Stimulated activated CD4-positive, alpha-beta T cell treated with anti-CD3 and anti-CD28 coated beads, Interleukin-1b, Interleukin-23, amount 100 ng/mL, for 1 hour (primary cell): Measurements from ENCODE around the gene TRIM37.
"Not testable (repeated sequence)": the region's sequence is repeated elsewhere in the genome, so short reads cannot be mapped to it uniquely, and the experiment has no call there.

Experiments used
- DNase-seq, 2 donors: peaks; one replicate each; pipeline ENCODE4 v3.0.0-alpha.2; 2020; ENCODE audit warnings: low read depth in 2 of 2

Gene TRIM37

GRCh38 chr17:59110973-59111372 lies 4.3 kb upstream of the TRIM37 start:
- DNase-seq, result no peak

GRCh38 chr17:59108400-59109102 lies 1.9 kb upstream of the TRIM37 start:
- DNase-seq, result no peak

- DNase-seq, result no peak
Observed at GRCh38 chr17:59107306-59107670, 608 bp upstream of the TRIM37 start.

GRCh38 chr17:59105852-59106462 lies 723 bp downstream of the TRIM37 start:
- peak; percentile 29 to 45 for DNase-seq

- no peak for DNase-seq
Observed at GRCh38 chr17:59101178-59101577, 5.5 kb downstream of the TRIM37 start.

DNA sequence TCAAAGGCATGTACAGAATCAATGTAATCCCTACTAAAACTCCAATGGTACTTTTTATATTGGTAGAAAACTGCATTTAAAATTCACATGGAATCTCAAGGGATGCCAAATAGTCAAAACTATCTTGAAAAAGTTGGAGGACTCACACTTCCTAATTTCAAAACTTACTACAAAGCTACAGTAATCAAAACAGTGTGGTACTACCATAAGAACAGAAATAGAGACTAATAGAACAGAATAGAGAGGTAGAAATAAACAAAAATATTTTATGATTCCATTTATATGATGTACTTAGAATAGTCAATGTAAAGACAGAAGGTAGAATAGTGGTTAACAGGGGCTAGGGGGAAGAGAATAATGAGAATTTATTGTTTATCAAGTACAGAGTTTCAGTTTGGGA lies 8.8 kb downstream of the TRIM37 start:
- DNase-seq, result no peak

DNA sequence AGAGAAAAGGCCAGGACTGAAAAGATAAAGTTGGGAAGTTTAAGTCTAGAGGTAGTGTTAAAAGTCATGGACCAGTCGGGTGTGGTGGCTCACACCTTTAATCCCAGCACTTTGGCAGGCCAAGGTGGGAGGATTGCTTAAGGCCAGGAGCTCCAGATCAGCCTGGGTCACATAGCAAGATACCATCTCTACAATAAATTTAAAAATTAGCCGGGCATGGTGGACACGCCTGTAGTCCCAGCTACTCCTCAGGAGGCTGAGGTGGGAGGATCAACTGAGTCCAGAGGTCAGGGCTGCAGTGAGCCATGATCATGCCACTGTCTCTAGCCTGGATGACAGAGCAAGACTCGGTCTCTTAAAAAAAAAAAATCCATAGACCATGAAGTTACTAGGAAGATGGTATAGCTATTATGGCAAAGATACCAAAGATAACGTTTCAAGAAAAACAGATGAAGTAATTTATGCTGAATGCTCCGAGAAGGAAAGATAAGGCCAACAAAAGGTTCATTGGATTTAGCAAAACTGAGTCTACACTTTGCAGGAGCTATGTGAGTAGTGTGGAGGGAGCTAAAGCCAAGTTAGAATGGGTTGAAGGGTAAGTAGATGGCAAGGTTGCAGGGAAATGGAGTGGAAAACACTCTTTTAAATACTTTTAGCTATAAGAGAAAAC lies 11.7 kb downstream of the TRIM37 start:
- DNase-seq, result no peak

DNA sequence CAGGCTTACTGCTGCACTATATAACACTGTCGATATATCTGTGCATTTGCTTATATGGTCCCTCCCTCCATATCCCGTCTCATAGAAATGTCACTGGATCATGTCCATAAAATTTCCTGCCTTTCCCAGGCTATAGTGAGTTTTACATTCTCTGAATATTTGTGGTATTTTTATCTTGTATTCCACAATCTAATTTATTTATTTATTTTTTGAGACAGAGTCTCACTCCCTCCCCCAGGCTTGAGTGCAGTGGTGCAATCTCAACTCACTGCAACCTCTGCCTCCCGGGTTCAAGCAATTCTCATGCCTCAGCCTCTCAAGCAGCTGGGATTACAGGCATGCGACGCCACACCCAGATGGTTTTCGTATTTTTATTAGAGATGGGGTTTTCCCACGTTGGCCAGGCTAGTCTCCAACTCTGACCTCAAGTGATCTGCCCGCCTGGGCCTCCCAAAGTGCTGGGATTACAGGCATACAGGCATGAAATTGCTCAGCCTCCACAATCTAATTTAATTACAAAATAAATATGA lies 12.9 kb downstream of the TRIM37 start:
- no peak for DNase-seq

- DNase-seq, result no peak
Observed at GRCh38 chr17:59093145-59093701, 13.5 kb downstream of the TRIM37 start.

GRCh38 chr17:59090593-59090992 lies 16.1 kb downstream of the TRIM37 start:
- not testable (repeated sequence) for DNase-seq

GRCh38 chr17:59084154-59084553 lies 22.5 kb downstream of the TRIM37 start:
- no peak for DNase-seq

DNA sequence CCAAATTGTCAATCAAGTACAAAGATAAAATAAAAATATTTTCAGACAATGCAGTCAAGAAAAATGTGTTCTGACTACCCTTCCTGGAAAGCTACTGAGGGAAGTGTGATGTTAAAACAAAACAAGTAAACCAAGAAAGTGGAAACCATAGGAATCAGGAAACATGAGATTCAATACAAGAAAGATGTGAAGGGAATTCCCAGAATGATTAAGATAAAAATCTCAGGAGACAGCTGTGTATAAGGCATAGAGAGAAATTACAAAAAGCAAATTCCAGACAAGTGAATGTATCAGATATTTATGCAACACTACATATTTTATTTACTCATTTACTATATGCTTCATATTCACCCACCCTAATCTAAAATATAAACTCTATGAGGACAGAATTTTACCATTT lies 32.2 kb downstream of the TRIM37 start:
- DNase-seq, result no peak

- no peak for DNase-seq
Observed at GRCh38 chr17:59073972-59074371, 32.7 kb downstream of the TRIM37 start.

DNA sequence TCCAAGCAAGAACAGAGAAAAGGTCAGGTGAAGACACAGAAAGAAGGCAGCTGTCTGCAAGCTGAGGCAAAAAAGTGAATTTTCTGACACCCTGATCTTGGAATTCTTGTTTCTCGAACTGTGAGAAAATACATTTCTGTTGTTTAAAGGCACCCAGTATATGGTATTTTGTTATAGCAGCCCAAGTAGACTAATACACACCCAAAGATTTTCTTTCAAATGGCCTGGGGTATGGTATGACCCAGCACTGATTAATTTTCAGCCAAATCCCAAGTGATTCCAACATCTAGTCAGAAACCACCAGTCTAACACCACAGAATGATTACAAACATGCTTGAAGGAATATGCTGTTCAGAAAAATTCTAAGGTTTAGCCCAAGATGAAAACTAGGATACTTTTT lies 36.8 kb downstream of the TRIM37 start:
- DNase-seq, result no peak

- no peak for DNase-seq
Observed at GRCh38 chr17:59067756-59068155, 38.9 kb downstream of the TRIM37 start.

DNA sequence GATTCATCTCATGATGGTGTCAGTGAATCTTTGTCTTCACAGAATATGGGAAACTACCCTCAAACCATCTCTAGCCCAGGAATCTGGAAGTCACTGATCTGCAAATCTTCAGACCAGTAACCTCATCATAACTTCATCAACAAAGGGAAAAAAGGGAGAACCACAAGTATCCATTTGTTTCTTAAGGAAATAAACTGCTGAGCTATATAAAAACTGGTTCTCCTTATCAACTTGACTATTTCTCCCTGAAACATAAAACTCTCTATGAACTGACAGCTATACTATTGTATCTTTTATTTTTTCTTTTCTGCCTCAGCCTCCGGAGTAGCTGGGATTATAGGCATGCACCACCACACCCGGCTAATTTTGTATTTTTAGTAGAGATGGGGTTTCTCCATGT lies 39.3 kb downstream of the TRIM37 start:
- no peak for DNase-seq

GRCh38 chr17:59062509-59062908 lies 44.2 kb downstream of the TRIM37 start:
- DNase-seq, result no peak

DNA sequence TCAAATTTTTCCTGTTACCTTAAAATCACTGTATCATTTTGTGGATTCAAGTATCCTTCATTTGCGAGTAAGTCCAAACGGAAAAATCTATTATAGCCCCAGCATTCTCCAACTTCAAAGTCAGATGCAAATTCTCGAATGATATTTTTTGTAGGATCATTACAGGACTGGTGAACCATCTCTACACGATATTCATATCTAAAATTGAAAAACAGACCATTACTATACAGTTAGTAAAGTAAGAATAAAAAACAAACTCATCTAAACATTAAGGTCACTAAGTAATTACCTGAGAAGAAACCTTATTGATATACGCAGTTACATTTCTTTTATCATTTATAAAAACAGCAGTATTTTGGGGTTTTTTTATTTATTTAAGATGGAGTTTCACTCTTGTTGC lies 49.8 kb downstream of the TRIM37 start:
- DNase-seq, result no peak

DNA sequence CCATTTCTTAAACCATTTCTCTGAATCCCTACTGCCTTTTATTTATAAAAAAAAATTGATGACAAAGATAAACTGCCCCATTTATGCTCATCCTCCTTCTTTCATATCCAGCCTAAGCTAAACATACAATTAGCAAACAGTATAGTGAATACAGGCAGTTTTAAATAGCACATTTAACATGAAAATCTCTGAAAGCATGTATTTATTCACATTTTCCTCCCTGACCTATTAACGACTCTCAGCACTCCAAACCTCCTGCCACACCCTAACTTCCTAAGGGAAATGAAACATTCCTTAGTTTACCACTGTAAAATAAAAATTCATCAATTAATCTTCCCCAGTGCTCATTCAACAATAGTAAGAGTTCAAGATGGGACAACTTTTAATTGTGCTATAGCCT lies 56.9 kb downstream of the TRIM37 start:
- DNase-seq, result no peak

DNA sequence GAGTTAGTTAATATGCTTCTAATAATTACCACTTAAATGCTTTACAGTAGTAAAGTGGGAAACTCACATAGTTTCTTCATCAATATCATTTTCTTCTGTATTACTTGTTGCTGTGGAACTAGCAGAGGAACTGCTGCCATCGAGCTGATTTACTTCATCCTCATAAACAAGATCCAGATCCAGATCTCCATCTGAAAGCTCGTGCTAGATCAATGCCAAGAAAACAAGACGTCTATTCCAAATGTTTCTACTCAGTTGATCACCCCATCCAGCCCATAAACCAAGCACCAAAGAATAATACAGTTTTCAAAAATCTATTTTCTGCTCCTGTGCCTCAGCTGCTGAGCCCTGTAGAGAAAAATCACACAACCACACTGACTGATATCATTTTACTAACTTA lies 59.1 kb downstream of the TRIM37 start:
- no peak for DNase-seq

- no peak for DNase-seq
Observed at GRCh38 chr17:59046192-59046591, 60.5 kb downstream of the TRIM37 start.

- no peak for DNase-seq
Observed at GRCh38 chr17:59038734-59039133, 67.9 kb downstream of the TRIM37 start.

DNA sequence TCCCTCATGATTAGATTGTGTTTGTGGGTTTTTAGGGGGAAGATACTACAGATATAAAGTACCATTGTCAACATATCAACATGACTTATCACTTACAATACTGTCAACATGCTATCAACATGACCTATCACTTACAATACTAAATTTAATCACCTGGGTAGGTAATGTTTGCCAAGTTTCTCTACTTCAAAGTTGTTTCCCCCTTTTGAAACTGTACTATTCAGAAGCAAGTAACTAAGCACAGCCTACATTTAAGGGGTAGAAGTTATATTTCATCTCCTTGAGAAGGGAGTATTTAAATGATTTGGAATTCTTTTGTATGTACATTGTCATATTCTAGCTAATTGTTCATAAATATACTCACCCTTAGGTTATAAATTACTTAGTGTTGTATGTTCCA lies 68.7 kb downstream of the TRIM37 start:
- DNase-seq, result no peak
